NCI-H1694 (cell line): ENCODE measurements around the gene MYBPH.

Source experiments
- DNase-seq: peaks from one replicate; lab custom pipeline; 2025; lab: John Stamatoyannopoulos, UW

MYBPH gene

DNA sequence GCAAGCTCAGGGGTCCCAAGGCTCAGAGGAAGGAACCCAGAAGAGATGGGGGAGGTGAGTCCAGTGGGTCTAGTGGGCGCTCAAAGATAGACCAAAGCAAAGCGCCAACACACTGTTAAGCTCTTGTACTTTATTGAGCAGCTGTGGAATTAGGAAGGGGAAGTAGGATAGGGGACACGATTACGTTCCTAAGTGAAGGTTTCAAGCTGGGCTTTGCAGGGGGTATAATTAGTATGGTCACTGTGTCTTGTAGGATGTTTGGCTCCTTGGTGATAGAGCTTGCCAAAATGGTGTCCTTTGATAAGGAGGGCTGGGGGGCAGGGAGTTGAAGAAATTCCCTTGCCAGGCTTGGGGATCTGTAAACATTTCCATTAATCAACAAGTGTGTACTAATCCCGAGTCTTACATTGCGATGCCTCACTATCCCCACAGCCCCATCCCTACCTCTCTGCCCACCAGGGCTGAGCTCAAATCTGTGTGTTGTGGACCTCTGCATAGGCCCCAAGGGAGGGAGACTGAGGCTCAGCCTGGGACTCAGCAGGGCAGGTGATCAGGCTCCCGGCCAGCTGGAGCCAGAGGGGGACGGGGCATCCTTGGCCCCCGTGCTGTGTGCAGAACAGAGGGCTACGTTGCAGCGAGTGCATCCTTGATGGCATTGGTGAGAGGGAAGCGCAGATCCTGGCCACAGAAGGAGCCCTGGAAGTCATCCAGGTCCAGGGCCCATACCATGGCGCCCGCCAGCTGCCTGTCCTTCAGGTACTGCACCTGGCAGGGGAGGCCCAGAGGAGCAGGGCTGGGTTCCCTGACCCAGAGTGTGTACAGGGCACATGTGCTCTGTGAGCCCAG lies 3.4 kb upstream of the MYBPH start:
- DNase-seq, result no peak

DNA sequence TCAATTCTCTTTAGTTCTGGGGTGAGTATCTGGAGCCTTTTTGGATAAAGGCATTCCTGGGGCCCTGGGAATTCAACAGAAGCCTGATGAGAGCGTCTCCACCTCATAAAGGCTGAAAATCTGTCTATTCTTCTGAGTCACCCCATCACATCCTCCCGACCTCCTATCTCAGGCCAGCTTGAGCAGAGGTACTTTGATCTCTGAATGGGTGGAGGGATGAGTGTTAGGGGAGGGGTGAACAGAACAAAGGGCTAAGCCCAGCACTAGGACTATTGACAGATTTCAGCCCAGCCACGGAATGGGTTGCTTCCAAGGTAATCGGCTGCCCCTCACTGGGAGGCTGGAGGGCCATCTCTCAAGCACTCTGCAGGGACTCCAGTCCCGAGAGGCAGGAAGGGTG lies 2.5 kb upstream of the MYBPH start:
- no peak for DNase-seq

DNA sequence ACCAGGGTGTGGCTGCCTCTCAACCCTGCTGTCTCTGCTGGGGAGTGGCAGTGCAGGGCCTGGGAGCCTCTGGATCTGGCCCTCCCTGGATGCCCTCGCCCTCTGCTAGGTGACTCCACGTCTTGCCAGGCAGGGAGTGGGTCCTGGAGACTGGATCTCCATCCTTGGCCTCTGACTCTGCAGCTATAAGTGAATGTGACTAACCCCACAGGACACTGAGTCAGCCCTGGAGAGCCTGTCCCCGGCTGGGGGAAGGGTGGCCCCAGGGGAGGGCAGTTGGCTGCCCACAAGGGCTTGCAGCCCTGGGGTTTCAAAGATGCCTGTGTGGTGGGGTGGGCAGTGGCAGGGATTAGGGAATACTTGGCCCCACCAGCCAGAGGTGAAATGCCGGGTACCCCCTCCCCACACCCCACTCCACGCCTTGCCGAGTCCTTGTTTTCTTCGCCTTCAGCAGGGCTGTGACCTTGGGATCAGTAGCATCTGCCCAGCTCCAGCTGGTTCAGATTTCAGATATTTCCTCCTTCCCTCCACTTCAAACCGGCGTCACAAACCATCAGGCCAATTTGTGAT lies 1.9 kb upstream of the MYBPH start:
- no peak for DNase-seq

DNA sequence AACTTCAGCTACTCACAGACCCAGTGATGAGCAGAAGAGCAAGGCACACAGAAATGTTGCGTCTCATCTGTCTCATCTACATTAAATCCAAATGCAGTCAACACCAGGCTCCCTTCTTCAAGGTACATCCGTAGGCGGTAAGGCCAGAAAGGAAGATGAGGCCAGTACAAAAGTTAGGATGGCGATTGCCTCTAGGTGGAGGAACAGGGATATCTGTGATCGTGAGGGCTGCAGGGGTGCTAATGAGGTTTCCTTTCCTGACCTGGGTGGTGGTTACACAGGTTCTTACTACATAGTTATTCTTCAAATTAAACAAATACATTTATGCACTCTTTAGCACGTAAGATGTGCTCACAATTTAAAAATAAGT lies 1.4 kb upstream of the MYBPH start:
- no peak for DNase-seq

DNA sequence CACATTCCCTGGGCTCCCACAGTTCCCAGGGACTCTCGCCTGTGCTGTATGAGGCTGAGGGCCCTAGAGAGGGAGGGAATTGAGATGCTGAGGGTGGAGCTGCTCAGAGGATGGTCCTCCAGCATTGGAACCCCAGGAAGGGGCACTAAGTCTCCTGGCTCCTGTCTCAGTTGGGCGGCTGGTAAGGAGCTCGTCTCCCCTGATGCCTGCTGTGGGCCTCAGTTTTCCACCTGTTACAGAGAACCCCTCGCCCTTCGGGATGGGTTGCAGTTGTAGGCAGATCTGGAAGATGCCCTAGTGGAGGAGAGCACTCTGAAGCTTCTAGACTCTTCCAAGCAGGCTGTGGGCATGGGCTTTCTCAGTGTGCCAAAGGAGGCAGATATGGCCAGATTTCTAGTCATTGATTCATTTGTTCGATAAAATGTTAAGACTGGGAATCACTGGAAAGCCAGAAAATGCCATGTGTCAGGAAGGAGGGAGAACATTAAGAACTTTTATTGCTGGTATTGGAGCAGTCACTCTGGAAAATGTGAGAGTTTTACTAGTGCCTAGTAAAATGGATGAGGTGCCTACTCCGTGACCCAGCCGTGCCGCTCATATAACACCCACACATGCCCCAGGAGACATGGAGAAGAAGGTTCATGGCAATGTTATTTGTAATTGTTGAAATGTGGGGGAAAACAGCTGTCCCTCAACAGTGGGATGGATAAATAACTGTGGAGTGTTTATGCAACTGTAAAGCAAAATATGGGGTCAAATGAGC lies 828 bp upstream of the MYBPH start:
- DNase-seq, result no peak

DNA sequence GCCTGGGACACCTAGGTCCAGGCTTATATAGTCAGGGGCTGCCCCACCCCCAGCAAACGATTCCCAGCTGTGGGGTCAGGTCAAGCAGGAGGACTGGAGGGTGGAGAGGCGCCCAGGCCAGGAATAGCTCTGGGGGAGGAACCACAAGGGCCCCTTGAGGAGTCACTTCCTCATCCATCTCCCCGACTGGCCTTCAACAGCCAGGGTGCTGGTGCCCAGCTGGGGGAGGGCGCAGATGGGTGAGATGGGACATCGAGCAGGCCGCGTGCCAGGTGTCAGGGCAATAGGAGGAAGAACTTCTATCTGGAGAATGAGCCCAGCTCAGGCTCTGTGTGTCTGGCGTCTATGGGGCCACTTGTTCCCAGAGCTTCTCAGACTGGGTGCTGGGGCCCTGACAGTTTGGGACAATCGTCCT lies 208 bp upstream of the MYBPH start:
- no peak for DNase-seq

DNA sequence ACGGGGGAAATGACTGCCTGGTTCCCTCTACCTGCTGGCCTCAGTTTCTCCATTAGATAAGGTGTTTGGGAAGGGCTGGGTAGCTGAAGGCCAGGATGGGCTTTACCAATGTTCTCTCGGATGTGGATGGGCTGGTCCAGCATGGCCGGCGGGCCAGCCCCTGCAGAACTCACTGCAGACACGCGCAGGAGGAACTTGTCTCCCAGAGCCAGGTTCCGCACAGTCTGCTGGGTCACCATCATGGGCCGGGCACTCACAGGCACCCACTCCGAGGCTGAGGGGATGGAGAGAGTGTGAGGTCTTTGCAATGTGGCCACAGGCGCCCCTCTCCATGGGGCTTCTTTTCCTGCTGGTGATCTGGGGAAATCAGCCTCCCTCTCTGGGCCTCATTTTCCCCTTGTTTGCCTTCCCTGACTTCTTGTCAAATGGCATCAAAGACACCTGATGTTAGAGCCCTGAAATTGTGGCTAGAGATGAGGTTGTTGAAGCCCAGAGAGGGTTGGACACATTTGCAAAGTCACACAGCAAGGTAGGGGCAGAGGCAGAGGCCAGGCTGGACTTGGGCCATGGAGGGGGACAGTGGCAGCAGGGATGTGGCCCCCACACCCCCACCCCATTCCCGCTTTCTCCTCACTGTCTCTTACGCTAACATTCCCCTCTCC lies 1.2 kb downstream of the MYBPH start:
- no peak for DNase-seq

DNA sequence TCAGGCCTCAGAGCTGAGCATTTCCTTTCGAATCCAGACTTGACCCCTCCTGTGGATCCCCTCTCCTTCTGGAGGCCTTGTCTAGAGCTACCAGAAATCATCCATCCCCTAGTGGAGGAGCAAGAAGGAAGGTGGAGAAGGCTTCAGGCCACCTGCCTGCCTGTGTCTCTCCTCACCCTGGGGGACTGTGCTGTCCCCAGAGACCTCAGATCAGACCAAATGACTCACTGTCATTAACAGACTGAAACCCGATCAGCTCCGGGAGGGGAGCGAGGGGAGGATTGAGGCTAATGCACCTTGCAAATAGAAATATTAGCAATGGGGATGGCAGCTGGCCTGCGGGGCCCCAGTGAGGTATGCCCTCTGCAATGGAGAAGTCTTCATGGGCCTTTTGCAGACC lies 2.1 kb downstream of the MYBPH start:
- DNase-seq, result no peak

DNA sequence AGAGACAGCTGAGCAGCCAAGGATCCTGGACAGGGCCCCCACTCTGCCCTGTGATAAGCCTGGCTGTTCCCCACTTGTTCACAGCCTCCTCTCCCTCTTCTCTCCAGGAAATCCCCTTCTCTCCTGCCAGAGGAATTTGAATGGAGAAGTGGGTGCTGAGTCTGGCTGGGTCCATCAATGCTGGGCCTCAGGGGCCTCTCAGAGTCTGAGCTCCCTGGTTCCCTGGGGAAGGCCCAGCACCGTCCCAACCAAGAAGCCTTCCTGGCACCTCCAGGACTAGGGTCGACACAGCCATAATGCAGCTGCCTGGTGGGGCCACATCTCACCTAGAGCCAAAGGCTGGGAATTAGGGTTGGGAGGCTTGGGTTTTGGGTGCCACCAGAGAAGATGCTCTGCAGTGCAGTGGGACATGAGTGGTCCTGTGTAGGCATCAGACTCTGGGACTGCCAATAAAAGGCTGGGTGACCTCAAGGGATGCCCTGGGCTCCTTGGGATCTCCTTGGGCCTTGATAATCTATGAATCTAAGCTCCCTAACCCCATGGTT lies 2.5 kb downstream of the MYBPH start:
- no peak for DNase-seq

DNA sequence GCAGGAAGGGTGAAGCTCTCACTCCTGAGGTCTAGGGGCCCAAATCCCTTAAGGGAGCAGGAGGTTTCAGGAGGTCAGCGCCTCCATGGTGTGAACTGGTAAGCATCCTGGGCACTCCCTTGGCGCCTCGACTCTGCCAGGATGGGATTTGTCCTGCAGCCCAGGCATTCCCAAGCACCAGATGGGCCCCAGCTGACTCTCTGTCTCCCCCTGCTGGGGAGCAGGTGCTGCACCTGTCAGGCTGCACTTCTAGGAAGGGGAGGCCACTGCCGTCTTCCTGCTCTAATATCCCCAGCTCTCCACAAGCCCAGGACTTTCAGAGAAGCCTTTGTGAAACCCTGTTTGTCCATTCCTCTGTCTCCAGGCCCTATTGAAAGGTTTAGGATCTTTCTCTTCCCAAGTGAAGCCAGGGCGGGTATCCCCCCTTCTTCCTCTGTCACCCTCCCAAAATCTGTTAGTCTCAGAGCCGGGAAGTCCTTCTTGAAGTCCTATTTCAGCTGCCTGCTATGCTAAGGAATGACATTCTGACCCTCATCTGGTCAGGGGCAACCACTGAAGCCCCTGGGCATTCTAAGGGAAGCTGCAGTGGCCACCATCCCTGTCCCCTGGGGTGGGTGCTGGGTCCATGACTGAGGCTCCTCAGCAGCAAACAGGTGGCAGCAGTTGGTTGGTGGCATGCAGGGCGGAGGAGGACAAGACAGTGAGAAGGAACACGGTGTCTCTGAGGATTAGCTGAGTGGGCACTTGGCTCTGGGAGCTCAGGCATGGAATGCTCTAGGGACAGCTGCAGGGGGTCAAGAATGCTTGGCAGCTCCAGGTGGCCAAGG lies 3.2 kb downstream of the MYBPH start:
- peak; percentile 65 for DNase-seq

DNA sequence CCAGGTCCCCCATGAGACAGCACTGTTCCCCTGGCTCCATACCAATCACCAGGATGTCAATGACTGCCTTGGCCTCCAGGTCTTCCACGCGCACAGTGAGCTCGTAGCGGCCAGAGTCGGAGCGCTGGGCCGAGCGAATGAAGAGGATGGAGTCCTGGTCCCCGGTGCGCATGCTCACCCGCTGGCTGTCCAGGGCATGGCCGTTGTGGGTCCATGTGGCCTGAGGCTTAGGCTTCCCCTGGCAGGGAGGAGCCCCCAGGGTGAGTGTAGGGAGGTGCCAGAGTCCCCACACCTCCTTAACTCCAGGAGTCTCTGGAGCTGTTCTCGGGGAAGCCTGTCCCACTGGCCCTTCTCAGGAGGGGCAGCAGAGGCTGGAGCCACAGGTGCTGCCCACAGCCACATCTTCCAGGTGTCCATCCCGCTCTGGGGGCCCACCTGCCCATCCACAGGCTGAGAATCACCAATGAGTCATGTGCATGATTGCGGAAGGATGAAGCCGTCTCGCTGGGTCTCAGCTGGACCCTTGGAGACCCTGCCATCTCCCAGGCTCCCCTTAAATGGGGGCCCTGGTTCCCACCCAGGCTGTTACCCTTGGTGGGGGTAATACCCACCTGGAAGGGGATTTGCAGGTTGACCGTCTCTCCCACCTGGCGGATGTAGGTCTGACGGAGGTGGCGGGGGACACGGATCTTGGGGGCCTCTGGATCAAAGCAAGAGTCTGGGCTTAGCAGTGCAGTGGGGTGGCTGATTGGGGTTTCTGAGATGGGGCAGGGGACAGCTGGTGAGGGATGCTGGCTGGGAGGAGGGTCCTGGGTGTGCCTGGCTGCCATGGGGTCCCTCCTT lies 4.1 kb downstream of the MYBPH start:
- no peak for DNase-seq

DNA sequence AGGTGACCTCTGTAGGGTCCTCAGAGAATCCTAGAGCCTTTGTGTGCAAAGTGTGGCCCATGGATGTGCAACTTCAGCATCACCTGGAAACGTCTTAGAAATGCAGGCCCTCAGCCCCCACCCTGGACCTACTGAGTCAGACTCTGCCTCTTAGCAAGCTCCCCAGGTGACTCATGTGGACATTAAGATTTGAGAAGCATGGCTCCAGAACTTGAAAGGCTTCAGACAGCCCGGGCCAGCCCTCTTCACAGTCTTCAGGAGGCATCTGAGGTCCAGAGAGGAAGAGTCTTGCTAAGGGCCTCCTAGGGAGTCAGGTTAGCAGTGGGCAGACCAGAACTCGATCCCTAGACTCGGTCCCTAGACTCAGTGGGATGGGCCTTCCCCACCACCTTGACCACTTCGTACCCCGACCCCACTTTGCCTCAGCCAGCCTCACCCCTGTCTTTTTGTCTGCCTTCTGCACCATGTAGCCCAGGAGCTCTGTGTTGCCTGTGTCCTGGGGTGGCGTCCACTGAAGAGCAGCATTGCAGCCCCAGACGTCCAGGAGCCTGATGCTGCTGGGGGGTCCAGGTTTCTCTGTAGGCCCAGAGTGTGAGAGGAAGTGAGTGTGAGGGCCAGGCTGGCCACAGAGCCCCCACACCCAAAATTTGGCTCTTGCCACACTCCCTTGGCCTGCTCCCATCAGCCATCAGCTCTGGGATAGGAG lies 4.8 kb downstream of the MYBPH start:
- DNase-seq, result no peak

DNA sequence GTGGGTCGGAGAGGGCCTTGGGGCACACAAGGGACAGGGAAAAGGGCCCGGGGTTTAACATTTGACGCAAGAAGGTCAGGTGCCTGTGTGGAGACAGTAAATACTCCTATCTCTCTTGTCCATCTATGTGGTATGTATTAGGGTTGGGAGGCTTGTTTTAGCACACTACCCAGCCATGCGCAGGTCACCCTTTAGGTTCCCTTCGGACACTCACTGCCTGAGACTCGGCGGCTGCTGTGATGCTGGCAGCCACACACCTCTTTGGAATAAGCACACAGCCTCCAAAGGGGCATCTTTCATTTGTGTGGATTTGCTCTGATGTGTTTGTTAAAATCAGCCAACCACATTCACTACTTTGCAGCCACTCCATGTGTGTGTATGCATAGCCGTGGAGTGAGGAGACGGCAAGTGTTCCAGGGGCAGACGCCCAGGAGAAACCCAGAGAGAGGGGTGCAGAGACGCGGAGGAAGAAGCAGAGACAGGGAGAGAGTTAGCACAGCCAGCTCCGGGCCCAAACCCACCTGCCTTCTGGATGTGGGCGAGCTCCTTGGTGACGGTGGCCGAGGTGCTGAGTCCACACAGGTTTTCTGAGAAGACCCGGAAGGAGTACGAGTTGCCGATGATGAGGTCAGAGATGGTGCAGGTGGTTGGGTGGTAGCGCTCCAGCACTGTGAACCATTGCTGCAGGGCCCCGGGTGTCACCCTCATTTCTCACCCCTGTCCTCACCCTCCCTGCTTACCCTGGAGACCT lies 5.7 kb downstream of the MYBPH start:
- DNase-seq, result no peak

DNA sequence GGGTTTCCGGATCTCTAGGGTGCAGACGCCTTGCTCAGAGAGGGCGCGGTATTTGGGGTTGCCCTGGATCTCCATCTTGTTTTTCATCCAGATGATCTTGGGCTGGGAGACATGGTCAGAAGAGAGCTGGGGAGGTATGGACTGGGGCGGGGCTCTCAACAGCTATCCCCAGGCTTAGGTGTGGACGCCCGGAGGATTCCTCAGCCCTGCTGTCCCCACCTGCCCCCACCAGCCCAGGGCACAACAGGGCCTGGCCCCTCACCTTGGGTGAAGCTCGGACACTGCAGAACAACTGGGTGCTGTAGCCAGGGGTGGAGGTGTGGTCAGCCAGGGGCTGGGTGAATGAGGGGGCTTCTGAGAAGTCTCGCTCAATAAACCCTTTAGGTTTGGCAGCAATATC lies 6.6 kb downstream of the MYBPH start:
- no peak for DNase-seq

DNA sequence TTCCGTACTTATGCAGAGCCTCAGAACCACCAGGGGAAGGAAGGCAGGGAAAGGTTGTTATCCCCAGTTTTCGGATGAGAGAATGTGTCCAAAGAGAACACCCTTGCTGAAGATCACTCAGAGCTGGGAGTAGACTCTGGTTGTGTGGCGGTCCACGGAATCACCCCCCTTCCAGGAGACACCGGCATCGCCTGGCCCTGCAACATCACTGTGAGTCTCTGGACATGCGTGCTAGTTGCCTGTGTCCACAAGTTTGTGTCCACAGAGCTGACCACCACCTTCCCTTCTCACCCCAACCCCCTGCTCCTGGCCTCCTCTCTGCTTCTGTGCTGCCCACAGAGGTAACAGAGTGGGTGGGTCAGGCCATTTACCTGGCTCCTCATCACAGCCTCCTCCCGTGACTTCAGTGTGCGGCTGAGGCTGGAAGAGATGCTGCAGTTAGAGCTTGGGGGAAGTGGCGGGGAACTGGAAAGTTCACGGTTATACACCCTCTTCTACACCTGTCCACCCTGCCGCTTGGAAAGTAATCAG lies 7.3 kb downstream of the MYBPH start:
- no peak for DNase-seq

DNA sequence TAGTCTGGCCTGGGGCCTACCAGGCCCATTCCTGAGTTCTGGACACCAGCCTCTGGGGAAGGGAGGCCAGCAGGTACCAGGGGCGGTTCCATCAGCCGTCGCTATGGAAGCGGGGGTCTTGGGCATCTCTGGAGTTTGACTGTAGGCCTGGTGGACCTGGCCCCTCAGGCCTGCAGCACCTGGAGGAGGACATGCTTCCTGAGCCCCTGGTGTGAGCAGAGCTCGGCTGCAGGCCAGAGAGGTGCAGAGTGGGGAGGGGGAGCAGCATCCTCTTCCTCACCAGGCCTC lies 7.8 kb downstream of the MYBPH start:
- no peak for DNase-seq

DNA sequence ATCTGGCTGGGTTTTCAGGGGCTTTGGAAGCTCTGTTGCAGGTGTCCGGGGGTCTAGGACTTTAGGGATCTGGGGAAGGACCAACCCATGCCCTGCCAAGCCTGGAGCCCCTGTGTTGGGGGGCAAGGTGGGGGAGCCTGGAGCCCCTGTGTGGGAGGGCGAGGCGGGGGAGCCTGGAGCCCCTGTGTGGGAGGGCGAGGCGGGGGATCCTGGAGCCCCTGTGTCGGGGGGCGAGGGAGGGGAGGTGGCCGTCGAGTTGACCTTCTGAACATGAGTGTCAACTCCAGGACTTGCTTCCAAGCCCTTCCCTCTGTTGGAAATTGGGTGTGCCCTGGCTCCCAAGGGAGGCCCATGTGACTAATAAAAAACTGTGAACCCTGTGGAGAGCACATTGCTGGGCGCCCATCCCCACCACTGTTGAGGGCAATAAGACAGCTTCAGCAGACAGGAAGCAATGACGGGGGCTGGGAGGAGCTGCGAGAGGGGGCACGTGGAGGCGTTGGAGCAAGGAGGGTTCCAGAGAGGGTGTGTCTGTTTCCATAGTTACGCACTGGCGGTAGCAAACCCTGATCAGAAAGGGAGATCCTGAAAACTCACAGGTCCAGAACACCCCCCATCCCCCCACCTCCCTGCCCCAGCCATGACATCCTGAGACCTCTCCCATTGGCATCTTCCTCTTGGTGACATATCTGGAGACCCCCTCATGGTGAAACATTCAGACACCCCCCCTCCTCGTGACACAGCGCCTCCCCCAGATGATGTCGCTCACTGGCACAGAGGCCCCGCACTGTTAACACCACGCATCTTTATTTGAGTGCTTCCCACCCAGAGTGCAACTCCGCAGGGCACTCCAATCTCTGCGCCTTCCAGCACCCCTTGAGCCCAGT lies 8.4 kb downstream of the MYBPH start:
- no peak for DNase-seq
